DND-41 (cell line): ENCODE measurements around the gene SPEM1.

Source experiments
- CTCF ChIP-seq: IDR thresholded peaks from 2 replicates; pipeline ENCODE4 v1.5.1; 2012; ENCODE audit warnings: borderline replicate concordance, low read length, moderate library complexity, mild to moderate bottlenecking; ENCODE audit not compliant: poor library complexity, severe bottlenecking; ENCODE audit errors: extremely low read depth
- EZH2 ChIP-seq: IDR thresholded peaks from 3 replicates; pipeline ENCODE4 v1.6.1; 2012; ENCODE audit warnings: borderline replicate concordance, low read depth, mild to moderate bottlenecking, moderate library complexity, low read length, inconsistent platforms; ENCODE audit not compliant: severe bottlenecking

GRCh38 chr17:7416323-7416722, 3.8 kb upstream of the SPEM1 start:
- TF ChIP-seq CTCF (no peak), EZH2 (no peak)
